BE2C (cell line): ENCODE measurements around the gene PRMT9.
A peak's percentile ranks its signal among the peaks of the same experiment; 100 is the strongest.

Experiments used
- DNase-seq: peaks from one replicate; pipeline ENCODE4 v3.0.0-alpha.2; 2020
- H3K27me3 ChIP-seq: fragments of 250-450 bp; sonication (Bioruptor Pico); 2 replicates; pipeline ENCODE4 v1.5.1; 2020; ENCODE audit warnings: mild to moderate bottlenecking
- H3K36me3 ChIP-seq: fragments of 250-450 bp; sonication (Bioruptor Pico); 2 replicates; pipeline ENCODE4 v1.5.1; 2020; ENCODE audit warnings: mild to moderate bottlenecking
- H3K4me1 ChIP-seq: fragments of 250-450 bp; sonication (Bioruptor Pico); 2 replicates; pipeline ENCODE4 v1.5.1; 2020
- H3K4me3 ChIP-seq: 2 replicates; pipeline ENCODE4 v1.5.1; 2011; ENCODE audit warnings: low read depth, low read length
- H3K9me3 ChIP-seq: fragments of 250-450 bp; sonication (Bioruptor Pico); 2 replicates; pipeline ENCODE4 v1.5.1; 2020
- CTCF ChIP-seq: IDR thresholded peaks from 2 replicates; pipeline ENCODE4 v1.5.1; 2012; ENCODE audit warnings: mild to moderate bottlenecking, low read depth, low read length

Gene PRMT9

GRCh38 chr4:147620315-147620714 is 63.6 kb downstream of the PRMT9 start:
- no peak for DNase-seq
- H3K9me3 ChIP-seq = no peaks in the 10 kb centered on the region
- TF ChIP-seq CTCF = no peak
- no peaks in the 10 kb centered on the region for H3K4me1 ChIP-seq
- no peak overlapping the region for H3K4me3 ChIP-seq
- H3K27me3 ChIP-seq = no peaks in the 10 kb centered on the region
- H3K36me3 ChIP-seq = peaks cover 21% of the 10 kb centered on the region

- DNase-seq = no peak
- peaks cover 7% of the 10 kb centered on the region; the same call in 1 of the 2 replicates for H3K36me3 ChIP-seq
- H3K27me3 ChIP-seq = no peaks in the 10 kb centered on the region
- no peaks in the 10 kb centered on the region for H3K4me1 ChIP-seq
- H3K9me3 ChIP-seq = no peaks in the 10 kb centered on the region
- TF ChIP-seq CTCF = no peak
- peak overlapping the region; percentile 81 for H3K4me3 ChIP-seq
Observed at GRCh38 chr4:147617841-147618691, 65.9 kb downstream of the PRMT9 start.

GRCh38 chr4:147617173-147617840 is 66.7 kb downstream of the PRMT9 start, which contains the start of gene TMEM184C:
Gene TMEM184C, plus strand, starts transcription at chr4:147617397. Its CDS starts 560 bp downstream, at chr4:147617957.
- Histone ChIP-seq H3K9me3 (no peaks in the 10 kb centered on the region), H3K4me1 (no peaks in the 10 kb centered on the region), H3K4me3 (peak within 1 kb of the TSS; percentile 81), H3K36me3 (peaks cover 7% of the 10 kb centered on the region; the same call in 1 of the 2 replicates), H3K27me3 (no peaks in the 10 kb centered on the region)
- no peak for TF ChIP-seq CTCF
- DNase-seq = peak; percentile 99

- H3K36me3 ChIP-seq = peaks cover 7% of the 10 kb centered on the region; the same call in 1 of the 2 replicates
- TF ChIP-seq CTCF = no peak
- H3K4me1 ChIP-seq = no peaks in the 10 kb centered on the region
- no peaks in the 10 kb centered on the region for H3K27me3 ChIP-seq
- H3K9me3 ChIP-seq = no peaks in the 10 kb centered on the region
- no peak for DNase-seq
- peak overlapping the region; percentile 81 for H3K4me3 ChIP-seq
Observed at GRCh38 chr4:147616849-147617172, 67.2 kb downstream of the PRMT9 start.

GRCh38 chr4:147610686-147611085 is 73.3 kb downstream of the PRMT9 start:
- DNase-seq = no peak
- no peak for TF ChIP-seq CTCF
- H3K36me3 ChIP-seq = no peaks in the 10 kb centered on the region
- no peaks in the 10 kb centered on the region for H3K9me3 ChIP-seq
- no peaks in the 10 kb centered on the region for H3K27me3 ChIP-seq
- H3K4me3 ChIP-seq = no peak overlapping the region
- H3K4me1 ChIP-seq = no peaks in the 10 kb centered on the region; the same call in 1 of the 2 replicates

- Histone ChIP-seq H3K36me3 (no peaks in the 10 kb centered on the region), H3K4me1 (no peaks in the 10 kb centered on the region; the same call in 1 of the 2 replicates), H3K9me3 (no peaks in the 10 kb centered on the region), H3K27me3 (no peaks in the 10 kb centered on the region), H3K4me3 (no peak overlapping the region)
- no peak for TF ChIP-seq CTCF
- no peak for DNase-seq
Observed at GRCh38 chr4:147607471-147607870, 76.5 kb downstream of the PRMT9 start.
